ENCODE data around the gene CHRM2. TPM values are rescaled to one million over a fixed set of nuclear protein-coding genes. Genes with fewer than 3 reads are reported as not detected.
A peak's percentile ranks its signal among the peaks of the same experiment; 100 is the strongest.
"Not testable (repeated sequence)": the region's sequence is repeated elsewhere in the genome, so short reads cannot be mapped to it uniquely, and the experiment has no call there.

The CHRM2 gene
- 0.48 TPM for polyA plus RNA-seq (2013, experiment 1 of 2)
- polyA plus RNA-seq (2013, experiment 2 of 2), result 0.35 TPM

DNA sequence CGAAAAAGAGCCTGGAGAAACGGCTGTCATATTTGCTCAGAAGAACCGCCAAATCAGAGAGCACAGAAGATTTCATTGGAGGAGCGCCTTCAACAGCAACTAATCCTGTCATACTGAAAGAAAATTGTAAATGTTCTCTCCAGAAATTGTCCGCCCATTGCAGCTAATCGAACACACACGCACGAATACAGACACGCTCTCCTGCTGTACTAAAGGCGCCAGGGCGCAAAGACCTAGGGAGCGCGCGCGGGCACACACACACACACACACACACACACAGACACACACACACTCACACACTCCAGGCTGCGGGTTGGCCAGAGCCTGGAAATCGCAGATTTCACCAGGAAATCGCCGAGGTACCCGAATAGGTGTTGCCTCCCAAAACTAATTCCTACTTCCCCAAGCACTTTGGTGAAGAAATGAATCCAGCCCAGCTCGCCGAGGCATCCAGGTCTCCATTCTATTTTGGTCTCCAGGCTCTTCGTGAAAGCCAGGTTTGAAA is at the start of gene CHRM2:
TSS of gene CHRM2 (plus strand) at position 157 of the 505 bp plus-strand sequence. CDS start 146,214 bp downstream, outside the sequence.
- no peaks in the 10 kb centered on the region for H3K9me3 ChIP-seq (ENCODE audit: control insufficient read depth, low read length)
- H3K4me1 ChIP-seq (ENCODE audit: control insufficient read depth, insufficient read depth, low read length, poor library complexity, severe bottlenecking), result peaks cover 12% of the 10 kb centered on the region
- WGBS, 2 experiments (ENCODE audit: insufficient coverage in 2 of 2), result 2 to 4% methylated on average over 10 to 21 of the region's 23 CpGs
- peak within 1 kb of the TSS; percentile 29 for H3K4me3 ChIP-seq (ENCODE audit: extremely low read depth, insufficient read depth, low read length, poor library complexity, severe bottlenecking)
- H3K27ac ChIP-seq (ENCODE audit: low read depth, low read length, severe bottlenecking), result no peak within 1 kb of the TSS
- no peaks in the 10 kb centered on the region for H3K36me3 ChIP-seq (ENCODE audit: control insufficient read depth, insufficient read depth, low read length)

DNA sequence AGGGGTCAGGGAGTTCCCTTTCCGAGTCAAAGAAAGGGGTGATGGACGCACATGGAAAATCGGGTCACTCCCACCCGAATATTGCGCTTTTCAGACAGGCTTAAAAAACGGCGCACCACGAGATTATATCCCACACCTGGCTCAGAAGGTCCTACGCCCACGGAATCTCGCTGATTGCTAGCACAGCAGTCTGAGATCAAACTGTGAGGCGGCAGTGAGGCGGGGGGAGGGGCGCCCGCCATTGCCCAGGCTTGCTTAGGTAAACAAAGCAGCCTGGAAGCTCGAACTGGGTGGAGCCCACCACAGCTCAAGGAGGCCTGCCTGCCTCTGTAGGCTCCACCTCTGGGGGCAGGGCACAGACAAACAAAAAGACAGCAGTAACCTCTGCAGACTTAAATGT is 37.1 kb upstream of the CHRM2 start:
- H3K9me3 ChIP-seq (ENCODE audit: control insufficient read depth, low read length); H3K36me3 ChIP-seq (ENCODE audit: control insufficient read depth, insufficient read depth, low read length); H3K4me1 ChIP-seq (ENCODE audit: control insufficient read depth, insufficient read depth, low read length, poor library complexity, severe bottlenecking); H3K4me3 ChIP-seq (ENCODE audit: extremely low read depth, insufficient read depth, low read length, poor library complexity, severe bottlenecking); H3K27ac ChIP-seq (ENCODE audit: low read depth, low read length, severe bottlenecking): not testable (repeated sequence)
- 27% methylated on average over 6 of the region's 16 CpGs; no CpG with 5 or more reads in 1 of the 2 experiments for WGBS, 2 experiments (ENCODE audit: insufficient coverage in 2 of 2)

DNA sequence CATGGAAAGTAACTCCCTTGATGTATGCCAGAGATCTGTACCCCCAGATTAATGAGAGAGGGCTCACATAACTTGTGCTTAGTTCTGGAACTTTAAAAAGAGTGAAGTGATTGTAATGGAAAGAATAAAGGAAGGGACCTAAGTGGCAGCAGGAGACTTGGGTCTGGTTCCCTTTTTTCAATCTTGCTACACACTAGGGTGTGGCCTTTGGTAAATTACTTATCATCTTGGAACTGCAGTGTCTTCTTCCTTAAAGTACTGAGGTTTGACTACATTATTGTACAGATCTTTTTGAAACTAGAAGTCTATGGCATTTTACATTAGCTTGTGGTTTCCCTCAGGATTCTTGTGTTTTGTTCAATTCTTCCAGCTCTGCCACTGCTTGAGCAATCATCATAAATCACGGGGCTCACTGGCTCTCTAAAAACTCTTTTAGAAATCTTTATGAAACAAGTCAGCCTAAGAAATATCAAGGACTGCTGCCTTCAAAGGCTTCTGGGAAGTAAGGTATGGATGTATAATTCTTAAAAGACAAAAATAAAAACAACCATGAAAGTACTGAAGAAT is 22.5 kb upstream of the CHRM2 start:
- WGBS, 2 experiments (ENCODE audit: insufficient coverage in 2 of 2), result 60% methylated on average over 1 of the region's 1 CpG; no CpG with 5 or more reads in 1 of the 2 experiments
- H3K36me3 ChIP-seq (ENCODE audit: control insufficient read depth, insufficient read depth, low read length), result no peaks in the 10 kb centered on the region

DNA sequence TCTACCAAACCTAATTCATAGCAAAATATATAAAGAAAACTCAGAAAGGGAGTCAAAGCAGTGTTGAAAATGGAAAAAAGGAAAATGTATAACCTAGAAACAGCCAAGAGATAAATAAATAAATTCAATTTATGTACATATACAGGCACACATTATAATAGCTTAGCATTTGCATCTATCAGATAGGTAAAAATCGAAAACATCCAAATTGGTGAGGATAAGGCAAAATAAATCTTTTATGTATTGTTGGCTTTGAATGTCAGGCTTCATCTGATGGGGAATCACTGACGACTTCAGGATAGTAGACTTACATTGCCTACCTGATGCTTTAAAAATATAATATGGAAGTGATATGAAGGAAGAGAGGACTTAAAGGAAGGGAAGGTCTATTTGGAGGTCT is 20.6 kb upstream of the CHRM2 start:
- no peak overlapping the region for H3K27ac ChIP-seq (ENCODE audit: low read depth, low read length, severe bottlenecking)
- 88 to 90% methylated on average over 1 of the region's 2 CpGs for WGBS, 2 experiments (ENCODE audit: insufficient coverage in 2 of 2)
- H3K4me1 ChIP-seq (ENCODE audit: control insufficient read depth, insufficient read depth, low read length, poor library complexity, severe bottlenecking), result no peaks in the 10 kb centered on the region
- no peak overlapping the region for H3K4me3 ChIP-seq (ENCODE audit: extremely low read depth, insufficient read depth, low read length, poor library complexity, severe bottlenecking)
- H3K36me3 ChIP-seq (ENCODE audit: control insufficient read depth, insufficient read depth, low read length), result no peaks in the 10 kb centered on the region
- H3K9me3 ChIP-seq (ENCODE audit: control insufficient read depth, low read length), result no peaks in the 10 kb centered on the region

More for the DNA sequence above, 22.5 kb upstream of the CHRM2 start:
- no peaks in the 10 kb centered on the region for H3K4me1 ChIP-seq (ENCODE audit: control insufficient read depth, insufficient read depth, low read length, poor library complexity, severe bottlenecking)
- no peak overlapping the region for H3K4me3 ChIP-seq (ENCODE audit: extremely low read depth, insufficient read depth, low read length, poor library complexity, severe bottlenecking)
- no peaks in the 10 kb centered on the region for H3K9me3 ChIP-seq (ENCODE audit: control insufficient read depth, low read length)
- H3K27ac ChIP-seq (ENCODE audit: low read depth, low read length, severe bottlenecking), result no peak overlapping the region

DNA sequence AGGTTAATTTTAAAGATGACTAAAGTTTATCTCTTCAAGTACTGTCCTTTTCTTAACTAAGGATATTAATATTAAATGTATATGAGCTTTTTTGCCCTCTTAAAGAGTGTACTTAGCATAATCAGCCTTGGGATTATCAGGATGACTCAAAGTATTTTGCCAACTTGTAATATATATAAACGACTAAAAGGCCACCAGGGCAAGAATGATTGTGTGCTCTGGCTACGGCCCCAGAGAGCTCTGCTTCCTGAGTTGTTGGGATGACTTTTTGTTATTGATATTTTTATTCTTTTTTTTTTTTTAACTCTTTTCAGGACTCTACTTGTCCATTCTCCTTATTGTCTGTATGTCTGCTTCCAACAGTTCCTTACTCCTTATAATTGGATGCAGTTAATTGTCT is 14.8 kb upstream of the CHRM2 start:
- H3K4me1 ChIP-seq (ENCODE audit: control insufficient read depth, insufficient read depth, low read length, poor library complexity, severe bottlenecking), result no peaks in the 10 kb centered on the region
- H3K36me3 ChIP-seq (ENCODE audit: control insufficient read depth, insufficient read depth, low read length), result no peaks in the 10 kb centered on the region
- H3K27ac ChIP-seq (ENCODE audit: low read depth, low read length, severe bottlenecking), result no peak overlapping the region
- H3K9me3 ChIP-seq (ENCODE audit: control insufficient read depth, low read length), result no peaks in the 10 kb centered on the region
- H3K4me3 ChIP-seq (ENCODE audit: extremely low read depth, insufficient read depth, low read length, poor library complexity, severe bottlenecking), result no peak overlapping the region
- no CpG with 5 or more reads among the region's 2 CpGs for WGBS, 2 experiments (ENCODE audit: insufficient coverage in 2 of 2)

DNA sequence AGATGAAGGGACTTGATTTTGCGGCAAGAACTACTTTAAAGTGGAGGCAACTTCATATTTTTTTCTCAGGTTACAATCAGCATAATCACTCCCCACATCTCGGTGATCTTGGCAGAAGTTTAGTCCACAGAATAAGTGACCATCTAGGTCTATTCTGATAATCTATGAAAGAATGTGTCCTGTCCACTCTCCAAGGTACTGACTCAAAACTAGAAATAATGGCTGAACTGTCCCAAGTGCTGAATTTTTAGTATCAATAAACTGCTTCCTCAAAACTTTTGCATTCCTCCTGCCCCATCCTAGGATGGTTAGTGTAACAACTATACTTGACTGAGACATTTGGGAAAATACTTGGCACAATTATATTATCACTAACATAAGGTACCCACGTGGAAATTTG is 10.9 kb upstream of the CHRM2 start:
- H3K27ac ChIP-seq (ENCODE audit: low read depth, low read length, severe bottlenecking), result no peak overlapping the region
- WGBS, 2 experiments (ENCODE audit: insufficient coverage in 2 of 2), result 88% methylated on average over 1 of the region's 3 CpGs; no CpG with 5 or more reads in 1 of the 2 experiments
- H3K4me1 ChIP-seq (ENCODE audit: control insufficient read depth, insufficient read depth, low read length, poor library complexity, severe bottlenecking), result no peaks in the 10 kb centered on the region
- no peaks in the 10 kb centered on the region for H3K36me3 ChIP-seq (ENCODE audit: control insufficient read depth, insufficient read depth, low read length)
- no peaks in the 10 kb centered on the region for H3K9me3 ChIP-seq (ENCODE audit: control insufficient read depth, low read length)
- H3K4me3 ChIP-seq (ENCODE audit: extremely low read depth, insufficient read depth, low read length, poor library complexity, severe bottlenecking), result no peak overlapping the region

DNA sequence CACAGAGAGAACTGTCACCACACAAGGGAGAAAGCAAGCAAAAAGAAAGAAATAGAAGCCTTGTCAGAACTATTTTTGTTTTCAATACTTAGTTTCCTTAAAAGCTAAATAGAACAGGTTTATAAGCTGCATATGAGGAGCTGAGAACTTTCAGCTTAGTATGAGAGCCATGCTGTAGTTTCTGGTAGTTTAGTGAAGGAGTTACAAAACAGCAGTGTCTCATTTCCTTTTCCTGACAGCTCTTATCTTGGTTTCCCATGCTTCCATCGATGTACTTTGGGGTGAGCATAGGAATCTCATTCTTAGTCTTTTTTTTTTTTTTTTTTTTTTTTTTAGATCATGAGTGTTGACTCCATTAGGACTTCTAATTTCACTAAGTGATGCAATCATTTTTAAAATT is 8.6 kb upstream of the CHRM2 start:
- no CpG with 5 or more reads among the region's 1 CpG for WGBS, 2 experiments (ENCODE audit: insufficient coverage in 2 of 2)
- Histone ChIP-seq H3K36me3 (ENCODE audit: control insufficient read depth, insufficient read depth, low read length) (no peaks in the 10 kb centered on the region), H3K4me1 (ENCODE audit: control insufficient read depth, insufficient read depth, low read length, poor library complexity, severe bottlenecking) (no peaks in the 10 kb centered on the region), H3K27ac (ENCODE audit: low read depth, low read length, severe bottlenecking) (peak overlapping the region; percentile 32), H3K4me3 (ENCODE audit: extremely low read depth, insufficient read depth, low read length, poor library complexity, severe bottlenecking) (no peak overlapping the region), H3K9me3 (ENCODE audit: control insufficient read depth, low read length) (no peaks in the 10 kb centered on the region)

DNA sequence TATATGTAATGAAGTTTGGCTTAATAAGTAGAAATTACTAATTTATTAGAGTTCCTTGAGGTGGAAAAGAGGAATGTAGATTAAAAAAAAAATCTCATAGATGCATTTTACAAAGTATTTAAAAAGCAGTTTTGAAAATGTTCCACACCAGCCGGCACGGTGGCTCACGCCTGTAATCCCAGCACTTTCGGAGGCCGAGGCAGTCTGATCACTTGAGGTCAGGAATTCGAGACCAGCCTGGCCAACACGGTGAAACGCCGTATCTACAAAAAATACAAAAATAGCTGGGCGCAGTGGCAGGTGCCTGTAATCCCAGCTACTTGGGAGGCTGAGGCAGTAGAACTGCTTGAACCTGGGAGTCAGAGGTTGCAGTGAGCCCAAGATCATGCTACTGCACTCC is 3.2 kb upstream of the CHRM2 start:
- H3K36me3 ChIP-seq (ENCODE audit: control insufficient read depth, insufficient read depth, low read length), result no peaks in the 10 kb centered on the region
- 89 to 91% methylated on average over 9 to 10 of the region's 10 CpGs for WGBS, 2 experiments (ENCODE audit: insufficient coverage in 2 of 2)

DNA sequence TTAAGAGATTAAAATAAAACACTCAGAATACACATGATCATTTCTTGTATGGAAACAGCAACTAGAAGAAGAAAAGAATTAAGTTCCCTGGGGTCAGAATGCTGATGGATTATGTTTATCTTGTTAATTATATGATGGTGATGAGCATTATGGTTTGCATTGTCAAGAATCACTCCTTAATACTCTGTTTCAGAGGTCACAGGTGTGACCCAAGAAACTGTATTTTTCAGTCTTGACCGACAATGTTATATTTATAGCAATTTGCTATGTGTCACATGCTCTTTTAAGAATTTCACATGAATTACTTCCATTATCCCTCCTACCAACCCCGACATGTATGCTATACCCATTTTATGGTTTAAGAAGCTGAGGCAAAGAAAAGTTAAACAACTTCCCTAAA is 2.7 kb upstream of the CHRM2 start:
- WGBS, 2 experiments (ENCODE audit: insufficient coverage in 2 of 2), result 100% methylated on average over 1 of the region's 2 CpGs; no CpG with 5 or more reads in 1 of the 2 experiments
- no peaks in the 10 kb centered on the region for H3K36me3 ChIP-seq (ENCODE audit: control insufficient read depth, insufficient read depth, low read length)

More for the DNA sequence above, 3.2 kb upstream of the CHRM2 start:
- H3K27ac ChIP-seq (ENCODE audit: low read depth, low read length, severe bottlenecking), result no peak overlapping the region
- peaks cover 10% of the 10 kb centered on the region for H3K4me1 ChIP-seq (ENCODE audit: control insufficient read depth, insufficient read depth, low read length, poor library complexity, severe bottlenecking)
- H3K9me3 ChIP-seq (ENCODE audit: control insufficient read depth, low read length), result no peaks in the 10 kb centered on the region
- H3K4me3 ChIP-seq (ENCODE audit: extremely low read depth, insufficient read depth, low read length, poor library complexity, severe bottlenecking), result no peak overlapping the region

DNA sequence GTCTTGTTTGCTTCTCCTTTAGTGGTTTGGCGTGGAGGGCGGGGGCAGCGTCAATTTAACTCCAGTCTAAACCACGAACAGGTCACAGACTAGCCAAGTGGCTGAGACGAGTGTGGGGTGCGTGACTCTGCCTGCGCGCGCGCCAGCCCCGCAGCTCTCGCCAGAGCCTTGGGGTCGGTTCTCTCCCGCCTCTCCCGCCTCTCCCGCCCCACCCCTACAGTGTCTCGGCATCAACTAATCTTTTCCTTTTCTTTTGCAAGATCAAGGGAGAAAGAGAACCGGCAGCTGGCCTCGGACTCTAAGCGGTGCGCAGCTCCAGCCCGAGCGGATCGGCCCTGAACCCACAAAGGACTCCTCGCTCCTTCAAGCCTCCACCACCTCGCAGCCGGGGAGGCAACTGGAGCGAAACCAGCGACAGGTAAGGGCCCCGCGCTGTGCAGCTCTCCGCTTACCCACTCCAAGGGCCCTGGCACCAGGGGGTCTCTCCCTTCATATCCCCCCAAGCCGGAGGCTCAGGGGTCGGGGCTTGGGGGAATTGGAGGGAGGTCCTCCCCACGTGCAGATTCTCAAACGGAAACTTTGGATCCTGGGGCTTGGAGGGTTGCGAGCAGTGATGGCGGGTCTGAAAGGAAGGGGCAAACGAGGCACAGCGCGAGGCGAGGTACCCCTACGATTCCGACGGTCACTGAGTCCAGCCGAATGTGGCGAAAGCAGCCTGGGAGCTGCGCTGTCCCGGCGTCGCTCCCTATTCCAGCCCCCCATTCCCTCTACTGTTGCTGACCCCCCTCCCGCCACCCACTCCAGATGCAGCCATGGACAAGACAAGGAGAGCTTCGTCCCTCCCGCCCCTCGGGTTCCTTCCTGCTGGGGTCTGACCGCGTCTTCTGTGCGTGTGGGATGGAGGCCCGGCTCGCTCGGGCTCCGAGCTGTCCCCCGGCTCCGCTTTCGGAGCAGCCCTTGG is 829 bp downstream of the CHRM2 start:
- Histone ChIP-seq H3K36me3 (ENCODE audit: control insufficient read depth, insufficient read depth, low read length) (no peaks in the 10 kb centered on the region), H3K4me1 (ENCODE audit: control insufficient read depth, insufficient read depth, low read length, poor library complexity, severe bottlenecking) (peaks cover 12% of the 10 kb centered on the region), H3K9me3 (ENCODE audit: control insufficient read depth, low read length) (no peaks in the 10 kb centered on the region), H3K4me3 (ENCODE audit: extremely low read depth, insufficient read depth, low read length, poor library complexity, severe bottlenecking) (peak overlapping the region; percentile 29), H3K27ac (ENCODE audit: low read depth, low read length, severe bottlenecking) (no peak overlapping the region)
- WGBS, 2 experiments (ENCODE audit: insufficient coverage in 2 of 2), result 2 to 3% methylated on average over 25 to 41 of the region's 65 CpGs

More for the DNA sequence above, 2.7 kb upstream of the CHRM2 start:
- Histone ChIP-seq H3K27ac (ENCODE audit: low read depth, low read length, severe bottlenecking) (no peak overlapping the region), H3K4me1 (ENCODE audit: control insufficient read depth, insufficient read depth, low read length, poor library complexity, severe bottlenecking) (peaks cover 12% of the 10 kb centered on the region), H3K9me3 (ENCODE audit: control insufficient read depth, low read length) (no peaks in the 10 kb centered on the region), H3K4me3 (ENCODE audit: extremely low read depth, insufficient read depth, low read length, poor library complexity, severe bottlenecking) (no peak overlapping the region)
